ENCODE measurements around the gene ZNF511. TPM values are rescaled to one million over a fixed set of nuclear protein-coding genes. Genes with fewer than 3 reads are reported as not detected.

Gene ZNF511
- total and polyA plus RNA-seq, 2 experiments from 2014 or later = 12.6 to 59.5 TPM

GRCh38 chr10:133341983-133342382 lies 33.3 kb downstream of the ZNF511 start:
- H4K20me1 ChIP-seq (ENCODE audit: insufficient read depth) = no peaks in the 10 kb centered on the region
- no peaks in the 10 kb centered on the region for H3K9me2 ChIP-seq (ENCODE audit: insufficient read depth)
- H3K4me3 ChIP-seq = no peak overlapping the region
- 28 to 36% methylated on average over 4 of the region's 4 CpGs for WGBS, 2 experiments (ENCODE audit: low coverage in 1 of 2, low lambda C conversion rate in 2 of 2, missing lambda C conversion rate in 2 of 2)
- no peak overlapping the region for H3K9ac ChIP-seq
- no peak for DNase-seq
- no peak for TF ChIP-seq EZH2phosphoT487 (IDR thresholded peaks at IDR 0.05; ENCODE audit: insufficient read depth, low read depth)
- no peak for TF ChIP-seq EZH2 (IDR thresholded peaks at IDR 0.05; ENCODE audit: insufficient read depth, poor library complexity, severe bottlenecking)
- peaks cover 33% of the 10 kb centered on the region for H3K27me3 ChIP-seq (replicated peaks; ENCODE audit: insufficient read depth)
- H3K27ac ChIP-seq = no peak overlapping the region
- no peak overlapping the region for H3K4me2 ChIP-seq (ENCODE audit: unreplicated experiment)
- H3K9me3 ChIP-seq (ENCODE audit: low read depth) = no peaks in the 10 kb centered on the region
- no peaks in the 10 kb centered on the region for H3K36me3 ChIP-seq (ENCODE audit: low read depth)
- no peak overlapping the region for H2AFZ ChIP-seq
- in situ Hi-C loops (cut with MboI) = no loop called here
- no peaks in the 10 kb centered on the region for H3K79me2 ChIP-seq (ENCODE audit: insufficient read depth)
- H3K4me1 ChIP-seq (ENCODE audit: insufficient read depth) = no peaks in the 10 kb centered on the region
- no peaks in the 10 kb centered on the region for H3F3A ChIP-seq (ENCODE audit: insufficient read depth)

GRCh38 chr10:133342942-133343341 lies 34.2 kb downstream of the ZNF511 start:
- Histone ChIP-seq H3K9ac (no peak overlapping the region), H3K27me3 (replicated peaks; ENCODE audit: insufficient read depth) (peaks cover 25% of the 10 kb centered on the region), H3K27ac (no peak overlapping the region), H3K4me1 (ENCODE audit: insufficient read depth) (no peaks in the 10 kb centered on the region), H4K20me1 (ENCODE audit: insufficient read depth) (no peaks in the 10 kb centered on the region), H3K9me2 (ENCODE audit: insufficient read depth) (no peaks in the 10 kb centered on the region), H3K4me2 (ENCODE audit: unreplicated experiment) (no peak overlapping the region), H3K79me2 (ENCODE audit: insufficient read depth) (no peaks in the 10 kb centered on the region), H3F3A (ENCODE audit: insufficient read depth) (no peaks in the 10 kb centered on the region), H3K9me3 (ENCODE audit: low read depth) (no peaks in the 10 kb centered on the region), H2AFZ (no peak overlapping the region), H3K4me3 (no peak overlapping the region), H3K36me3 (ENCODE audit: low read depth) (no peaks in the 10 kb centered on the region)
- 59 to 60% methylated on average over 8 of the region's 8 CpGs for WGBS, 2 experiments (ENCODE audit: low coverage in 1 of 2, low lambda C conversion rate in 2 of 2, missing lambda C conversion rate in 2 of 2)
- no peak for DNase-seq
- TF ChIP-seq EZH2 (IDR thresholded peaks at IDR 0.05; ENCODE audit: insufficient read depth, poor library complexity, severe bottlenecking) (no peak), EZH2phosphoT487 (IDR thresholded peaks at IDR 0.05; ENCODE audit: insufficient read depth, low read depth) (no peak)
- in situ Hi-C loops (cut with MboI) = no loop called here

GRCh38 chr10:133343558-133343957 lies 34.8 kb downstream of the ZNF511 start:
- no peak overlapping the region for H3K4me3 ChIP-seq
- H4K20me1 ChIP-seq (ENCODE audit: insufficient read depth) = no peaks in the 10 kb centered on the region
- no peak overlapping the region for H3K27ac ChIP-seq
- no peaks in the 10 kb centered on the region for H3K4me1 ChIP-seq (ENCODE audit: insufficient read depth)
- H3K79me2 ChIP-seq (ENCODE audit: insufficient read depth) = no peaks in the 10 kb centered on the region
- TF ChIP-seq EZH2phosphoT487 (IDR thresholded peaks at IDR 0.05; ENCODE audit: insufficient read depth, low read depth) = no peak
- no peak for TF ChIP-seq EZH2 (IDR thresholded peaks at IDR 0.05; ENCODE audit: insufficient read depth, poor library complexity, severe bottlenecking)
- H3K4me2 ChIP-seq (ENCODE audit: unreplicated experiment) = no peak overlapping the region
- no peak overlapping the region for H2AFZ ChIP-seq
- no peaks in the 10 kb centered on the region for H3K36me3 ChIP-seq (ENCODE audit: low read depth)
- H3F3A ChIP-seq (ENCODE audit: insufficient read depth) = no peaks in the 10 kb centered on the region
- H3K9me2 ChIP-seq (ENCODE audit: insufficient read depth) = no peaks in the 10 kb centered on the region
- in situ Hi-C loops (cut with MboI) = no loop called here
- no peak overlapping the region for H3K9ac ChIP-seq
- H3K9me3 ChIP-seq (ENCODE audit: low read depth) = no peaks in the 10 kb centered on the region
- no peak for DNase-seq
- WGBS, 2 experiments (ENCODE audit: low coverage in 1 of 2, low lambda C conversion rate in 2 of 2, missing lambda C conversion rate in 2 of 2) = 59 to 63% methylated on average over 9 of the region's 9 CpGs
- peaks cover 25% of the 10 kb centered on the region for H3K27me3 ChIP-seq (replicated peaks; ENCODE audit: insufficient read depth)

- no peaks in the 10 kb centered on the region for H3F3A ChIP-seq (ENCODE audit: insufficient read depth)
- H3K4me3 ChIP-seq = no peak overlapping the region
- no peaks in the 10 kb centered on the region for H3K9me2 ChIP-seq (ENCODE audit: insufficient read depth)
- no peaks in the 10 kb centered on the region for H3K36me3 ChIP-seq (ENCODE audit: low read depth)
- no peak overlapping the region for H3K9ac ChIP-seq
- DNase-seq = no peak
- H3K27ac ChIP-seq = no peak overlapping the region
- H3K27me3 ChIP-seq (replicated peaks; ENCODE audit: insufficient read depth) = peaks cover 25% of the 10 kb centered on the region
- 48 to 54% methylated on average over 5 of the region's 5 CpGs for WGBS, 2 experiments (ENCODE audit: low coverage in 1 of 2, low lambda C conversion rate in 2 of 2, missing lambda C conversion rate in 2 of 2)
- H3K9me3 ChIP-seq (ENCODE audit: low read depth) = no peaks in the 10 kb centered on the region
- H3K4me1 ChIP-seq (ENCODE audit: insufficient read depth) = no peaks in the 10 kb centered on the region
- H3K79me2 ChIP-seq (ENCODE audit: insufficient read depth) = no peaks in the 10 kb centered on the region
- in situ Hi-C loops (cut with MboI) = no loop called here
- H2AFZ ChIP-seq = no peak overlapping the region
- no peak for TF ChIP-seq EZH2phosphoT487 (IDR thresholded peaks at IDR 0.05; ENCODE audit: insufficient read depth, low read depth)
- no peak for TF ChIP-seq EZH2 (IDR thresholded peaks at IDR 0.05; ENCODE audit: insufficient read depth, poor library complexity, severe bottlenecking)
- no peak overlapping the region for H3K4me2 ChIP-seq (ENCODE audit: unreplicated experiment)
- H4K20me1 ChIP-seq (ENCODE audit: insufficient read depth) = no peaks in the 10 kb centered on the region
Measured at GRCh38 chr10:133344236-133344635, 35.5 kb downstream of the ZNF511 start.

GRCh38 chr10:133346413-133346812 lies 37.7 kb downstream of the ZNF511 start:
- H3K79me2 ChIP-seq (ENCODE audit: insufficient read depth) = no peaks in the 10 kb centered on the region
- no peaks in the 10 kb centered on the region for H3F3A ChIP-seq (ENCODE audit: insufficient read depth)
- H3K9me2 ChIP-seq (ENCODE audit: insufficient read depth) = no peaks in the 10 kb centered on the region
- no peaks in the 10 kb centered on the region for H3K36me3 ChIP-seq (ENCODE audit: low read depth)
- TF ChIP-seq EZH2 (IDR thresholded peaks at IDR 0.05; ENCODE audit: insufficient read depth, poor library complexity, severe bottlenecking) = no peak
- TF ChIP-seq EZH2phosphoT487 (IDR thresholded peaks at IDR 0.05; ENCODE audit: insufficient read depth, low read depth) = no peak
- H3K4me2 ChIP-seq (ENCODE audit: unreplicated experiment) = no peak overlapping the region
- WGBS, 2 experiments (ENCODE audit: low coverage in 1 of 2, low lambda C conversion rate in 2 of 2, missing lambda C conversion rate in 2 of 2) = 34 to 57% methylated on average over 7 to 11 of the region's 11 CpGs
- H2AFZ ChIP-seq = no peak overlapping the region
- peaks cover 25% of the 10 kb centered on the region for H3K27me3 ChIP-seq (replicated peaks; ENCODE audit: insufficient read depth)
- no peaks in the 10 kb centered on the region for H3K4me1 ChIP-seq (ENCODE audit: insufficient read depth)
- H3K9ac ChIP-seq = no peak overlapping the region
- in situ Hi-C loops (cut with MboI) = no loop called here
- H3K9me3 ChIP-seq (ENCODE audit: low read depth) = no peaks in the 10 kb centered on the region
- H3K27ac ChIP-seq = no peak overlapping the region
- no peaks in the 10 kb centered on the region for H4K20me1 ChIP-seq (ENCODE audit: insufficient read depth)
- DNase-seq = no peak
- no peak overlapping the region for H3K4me3 ChIP-seq

Data from GM23248 (cell line).